ENCODE results near the gene F2R. TPM values are rescaled to one million over a fixed set of nuclear protein-coding genes. Genes with fewer than 3 reads are reported as not detected.

F2R gene
- total RNA-seq, 1 donor, result 117 TPM

- TF ChIP-seq, protein P1, sequence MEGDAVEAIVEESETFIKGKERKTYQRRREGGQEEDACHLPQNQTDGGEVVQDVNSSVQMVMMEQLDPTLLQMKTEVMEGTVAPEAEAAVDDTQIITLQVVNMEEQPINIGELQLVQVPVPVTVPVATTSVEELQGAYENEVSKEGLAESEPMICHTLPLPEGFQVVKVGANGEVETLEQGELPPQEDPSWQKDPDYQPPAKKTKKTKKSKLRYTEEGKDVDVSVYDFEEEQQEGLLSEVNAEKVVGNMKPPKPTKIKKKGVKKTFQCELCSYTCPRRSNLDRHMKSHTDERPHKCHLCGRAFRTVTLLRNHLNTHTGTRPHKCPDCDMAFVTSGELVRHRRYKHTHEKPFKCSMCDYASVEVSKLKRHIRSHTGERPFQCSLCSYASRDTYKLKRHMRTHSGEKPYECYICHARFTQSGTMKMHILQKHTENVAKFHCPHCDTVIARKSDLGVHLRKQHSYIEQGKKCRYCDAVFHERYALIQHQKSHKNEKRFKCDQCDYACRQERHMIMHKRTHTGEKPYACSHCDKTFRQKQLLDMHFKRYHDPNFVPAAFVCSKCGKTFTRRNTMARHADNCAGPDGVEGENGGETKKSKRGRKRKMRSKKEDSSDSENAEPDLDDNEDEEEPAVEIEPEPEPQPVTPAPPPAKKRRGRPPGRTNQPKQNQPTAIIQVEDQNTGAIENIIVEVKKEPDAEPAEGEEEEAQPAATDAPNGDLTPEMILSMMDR (IDR thresholded peaks at IDR 0.05; ENCODE audit: insufficient read depth, low read depth, low read length), result no peak
- no peak for DNase-seq (ENCODE audit: low read depth)
- no peak overlapping the region for H3K4me3 ChIP-seq (ENCODE audit: low read depth, low read length)
Observed at GRCh38 chr5:76723906-76724305, 8.0 kb downstream of the F2R start.

GRCh38 chr5:76724871-76725270 lies 8.9 kb downstream of the F2R start:
- TF ChIP-seq, protein P1 (IDR thresholded peaks at IDR 0.05; ENCODE audit: insufficient read depth, low read depth, low read length), result no peak
- H3K4me3 ChIP-seq (ENCODE audit: low read depth, low read length), result no peak overlapping the region
- peak; percentile 89 for DNase-seq (ENCODE audit: low read depth)

DNA sequence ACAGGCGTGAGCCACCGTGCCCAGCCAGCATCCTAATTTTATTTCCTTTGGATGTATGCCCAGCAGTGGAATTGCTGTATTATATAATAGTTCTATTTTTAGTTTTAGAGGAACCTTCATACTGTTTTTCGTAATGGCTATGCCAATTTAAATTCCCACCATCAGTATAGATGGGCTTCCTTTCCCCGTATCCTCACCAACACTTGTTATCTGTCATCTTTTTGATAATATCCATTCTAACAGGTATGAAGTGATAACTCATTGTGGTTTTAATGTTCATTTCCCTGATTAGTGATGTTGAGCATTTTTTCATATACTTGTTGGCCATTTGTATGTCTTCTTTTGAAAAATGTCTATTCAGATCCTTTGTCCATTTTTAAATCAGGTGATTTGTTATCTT lies 13.0 kb downstream of the F2R start:
- no peak overlapping the region for H3K4me3 ChIP-seq (ENCODE audit: low read depth, low read length)
- TF ChIP-seq, protein P1 (IDR thresholded peaks at IDR 0.05; ENCODE audit: insufficient read depth, low read depth, low read length), result no peak
- DNase-seq (ENCODE audit: low read depth), result no peak

DNA sequence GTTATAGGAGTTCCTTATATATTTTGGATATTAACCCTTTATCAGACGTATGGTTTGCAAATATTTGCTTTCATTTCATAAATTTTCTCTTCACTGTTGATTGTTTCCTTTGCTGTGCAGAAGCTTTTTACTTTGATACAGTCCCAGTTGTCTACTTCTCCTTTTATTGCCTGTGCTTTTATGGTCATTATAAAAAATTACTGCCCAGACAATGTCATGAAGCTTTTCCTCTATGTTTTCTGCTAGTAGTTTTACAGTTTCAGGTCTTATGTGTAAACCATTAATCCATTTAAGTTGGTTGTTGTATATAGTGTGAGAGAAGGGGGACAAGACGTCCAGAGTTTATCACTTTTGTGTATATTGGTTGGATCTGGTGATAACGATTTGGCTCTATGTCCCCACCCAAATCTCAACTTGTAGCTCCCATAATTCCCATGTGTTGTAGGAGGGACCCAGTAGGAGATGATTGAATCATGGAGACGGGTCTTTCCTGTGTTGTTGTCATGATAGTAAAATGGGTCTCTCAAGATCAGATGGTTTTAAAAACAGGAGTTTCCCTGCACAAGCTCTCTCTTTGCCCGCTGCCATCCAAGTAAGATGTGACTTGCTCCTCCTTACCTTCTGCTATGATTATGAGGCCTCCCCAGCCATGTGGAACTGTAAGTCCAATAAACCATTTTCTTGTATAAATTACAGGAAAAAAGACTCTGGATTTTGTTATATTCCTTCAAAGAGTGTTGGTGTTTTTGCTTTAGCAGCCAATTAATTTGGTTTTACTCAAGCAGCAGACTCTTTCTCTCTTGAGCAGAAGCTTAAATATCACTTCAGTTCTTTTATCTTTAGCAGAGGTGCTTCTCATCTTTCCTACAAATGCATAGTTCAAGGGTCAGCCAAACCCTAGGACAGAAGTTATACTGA lies 13.7 kb downstream of the F2R start:
- no peak for DNase-seq (ENCODE audit: low read depth)
- TF ChIP-seq, protein P1 (IDR thresholded peaks at IDR 0.05; ENCODE audit: insufficient read depth, low read depth, low read length), result no peak

DNA sequence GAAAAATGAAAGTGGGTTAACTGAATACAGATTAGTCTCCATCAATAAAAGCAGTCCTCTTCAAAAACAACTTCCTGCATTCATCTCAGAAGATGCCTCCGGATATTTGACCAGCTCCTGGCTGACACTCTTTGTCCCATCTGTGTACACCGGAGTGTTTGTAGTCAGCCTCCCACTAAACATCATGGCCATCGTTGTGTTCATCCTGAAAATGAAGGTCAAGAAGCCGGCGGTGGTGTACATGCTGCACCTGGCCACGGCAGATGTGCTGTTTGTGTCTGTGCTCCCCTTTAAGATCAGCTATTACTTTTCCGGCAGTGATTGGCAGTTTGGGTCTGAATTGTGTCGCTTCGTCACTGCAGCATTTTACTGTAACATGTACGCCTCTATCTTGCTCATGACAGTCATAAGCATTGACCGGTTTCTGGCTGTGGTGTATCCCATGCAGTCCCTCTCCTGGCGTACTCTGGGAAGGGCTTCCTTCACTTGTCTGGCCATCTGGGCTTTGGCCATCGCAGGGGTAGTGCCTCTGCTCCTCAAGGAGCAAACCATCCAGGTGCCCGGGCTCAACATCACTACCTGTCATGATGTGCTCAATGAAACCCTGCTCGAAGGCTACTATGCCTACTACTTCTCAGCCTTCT lies 16.6 kb downstream of the F2R start:
- DNase-seq (ENCODE audit: low read depth), result no peak
- TF ChIP-seq, protein P1 (IDR thresholded peaks at IDR 0.05; ENCODE audit: insufficient read depth, low read depth, low read length), result no peak
- no peak overlapping the region for H3K4me3 ChIP-seq (ENCODE audit: low read depth, low read length)

More for the DNA sequence above, 13.7 kb downstream of the F2R start:
- no peak overlapping the region for H3K4me3 ChIP-seq (ENCODE audit: low read depth, low read length)

DNA sequence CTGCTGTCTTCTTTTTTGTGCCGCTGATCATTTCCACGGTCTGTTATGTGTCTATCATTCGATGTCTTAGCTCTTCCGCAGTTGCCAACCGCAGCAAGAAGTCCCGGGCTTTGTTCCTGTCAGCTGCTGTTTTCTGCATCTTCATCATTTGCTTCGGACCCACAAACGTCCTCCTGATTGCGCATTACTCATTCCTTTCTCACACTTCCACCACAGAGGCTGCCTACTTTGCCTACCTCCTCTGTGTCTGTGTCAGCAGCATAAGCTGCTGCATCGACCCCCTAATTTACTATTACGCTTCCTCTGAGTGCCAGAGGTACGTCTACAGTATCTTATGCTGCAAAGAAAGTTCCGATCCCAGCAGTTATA lies 17.1 kb downstream of the F2R start:
- DNase-seq (ENCODE audit: low read depth), result no peak
- H3K4me3 ChIP-seq (ENCODE audit: low read depth, low read length), result no peak overlapping the region

More for the DNA sequence above, 17.1 kb downstream of the F2R start:
- TF ChIP-seq, protein P1 (IDR thresholded peaks at IDR 0.05; ENCODE audit: insufficient read depth, low read depth, low read length), result no peak
